Thyroid gland (tissue), 4 donors: Measurements from ENCODE around the gene GPR137B.

Experiments used
- CTCF ChIP-seq, 6 experiments: fragments of 200-600 bp in 3 of 6; fragments of 450-650 bp in 3 of 6; sonication (generic) in 3 of 6; IDR thresholded peaks; one replicate each; pipeline ENCODE4 v1.5.1; 2016 to 2019; ENCODE audit warnings: antibody characterized with exemption in 6 of 6, mild to moderate bottlenecking in 2 of 6, inconsistent platforms in 1 of 6, moderate library complexity in 1 of 6
- POLR2A ChIP-seq, 2 donors: fragments of 450-650 bp; IDR thresholded peaks; one replicate each; pipeline ENCODE4 v1.6.1; 2017; ENCODE audit warnings: antibody characterized with exemption in 2 of 2, mild to moderate bottlenecking in 2 of 2, moderate library complexity in 1 of 2

- TF ChIP-seq CTCF (IDR thresholded peaks at IDR 0.05) (no peak), POLR2A (IDR thresholded peaks at IDR 0.05) (no peak)
These were observed 71.2 kb downstream of the GPR137B start for GRCh38 chr1:236213534-236213933.
